ENCODE results near the gene CANX. TPM values are rescaled to one million over a fixed set of nuclear protein-coding genes. Genes with fewer than 3 reads are reported as not detected.

CANX gene
- total RNA-seq, 3 donors from 2014 or later (not counting 1 experiment from before 2014, with no cell fraction given), result 233 to 291 (median 260) TPM

- Histone ChIP-seq H3K9me3 (ENCODE audit: control insufficient read depth, insufficient read depth, low read length) (no peaks in the 10 kb centered on the region), H3K4me3 (ENCODE audit: low read length) (no peak overlapping the region), H3K4me1 (ENCODE audit: control insufficient read depth, insufficient read depth, low read length) (peaks cover 13% of the 10 kb centered on the region), H3K27ac (ENCODE audit: low read length) (no peak overlapping the region), H3K36me3 (ENCODE audit: control insufficient read depth, insufficient read depth, low read length) (peaks cover 54% of the 10 kb centered on the region), H3K27me3 (ENCODE audit: control insufficient read depth, insufficient read depth, low read length) (no peaks in the 10 kb centered on the region)
- Mint-ChIP-seq H3K36me3 (peaks cover 32% of the 10 kb centered on the region), H3K27me3 (ENCODE audit: low read depth in 2 of 2) (no peaks in the 10 kb centered on the region), H3K9me3 (no peaks in the 10 kb centered on the region), H3K27ac (peak overlapping the region; percentile 11 to 50), H3K4me3 (no peak overlapping the region), H3K4me1 (peaks cover 17 to 26% of the 10 kb centered on the region in 2 donors)
- DNase-seq, result no peak
- no peak for TF ChIP-seq CTCF (IDR thresholded peaks at IDR 0.05)
- ATAC-seq, result no peak
- 97% methylated on average over 2 of the region's 4 CpGs for WGBS (ENCODE audit: insufficient coverage)
- intact Hi-C loops (cut with micrococcal nuclease), result no loop called here
Measured at GRCh38 chr5:179729303-179729702, 30.5 kb downstream of the CANX start.

- no CpG with 5 or more reads among the region's 3 CpGs for WGBS (ENCODE audit: insufficient coverage)
- intact Hi-C loops (cut with micrococcal nuclease), result loop anchor here (10.0 kb wide), 2 partner anchors 105 to 175 kb away; partner anchors contain the start of genes HNRNPH1 and RUFY1
Measured at GRCh38 chr5:179729727-179730126, 31.0 kb downstream of the CANX start.

GRCh38 chr5:179730356-179730755 is 31.6 kb downstream of the CANX start:
- Histone ChIP-seq H3K36me3 (ENCODE audit: control insufficient read depth, insufficient read depth, low read length) (peaks cover 44% of the 10 kb centered on the region), H3K27ac (ENCODE audit: low read length) (no peak overlapping the region), H3K4me3 (ENCODE audit: low read length) (no peak overlapping the region), H3K4me1 (ENCODE audit: control insufficient read depth, insufficient read depth, low read length) (peaks cover 23% of the 10 kb centered on the region), H3K9me3 (ENCODE audit: control insufficient read depth, insufficient read depth, low read length) (no peaks in the 10 kb centered on the region), H3K27me3 (ENCODE audit: control insufficient read depth, insufficient read depth, low read length) (no peaks in the 10 kb centered on the region)
- intact Hi-C loops (cut with micrococcal nuclease), result loop anchor here (10.0 kb wide), 2 partner anchors 106 to 176 kb away; partner anchors contain the start of genes HNRNPH1 and RUFY1
- ATAC-seq, result no peak
- Mint-ChIP-seq H3K4me1 (peaks cover 23 to 32% of the 10 kb centered on the region in 2 donors), H3K9me3 (no peaks in the 10 kb centered on the region), H3K27me3 (ENCODE audit: low read depth in 2 of 2) (no peaks in the 10 kb centered on the region), H3K27ac (peak overlapping the region in 1 of 2 donors; percentile 53), H3K36me3 (peaks cover 27% of the 10 kb centered on the region), H3K4me3 (no peak overlapping the region)
- 96% methylated on average over 3 of the region's 3 CpGs for WGBS (ENCODE audit: insufficient coverage)
- TF ChIP-seq CTCF (IDR thresholded peaks at IDR 0.05), result no peak
- DNase-seq, result no peak

More at GRCh38 chr5:179729727-179730126, 31.0 kb downstream of the CANX start:
- H3K27me3 ChIP-seq (ENCODE audit: control insufficient read depth, insufficient read depth, low read length), result no peaks in the 10 kb centered on the region
- no peak overlapping the region for H3K27ac ChIP-seq (ENCODE audit: low read length)
- Mint-ChIP-seq H3K27ac (peak overlapping the region; percentile 11 to 50), H3K27me3 (ENCODE audit: low read depth in 2 of 2) (no peaks in the 10 kb centered on the region), H3K9me3 (no peaks in the 10 kb centered on the region), H3K4me1 (peaks cover 22 to 30% of the 10 kb centered on the region in 2 donors), H3K4me3 (no peak overlapping the region), H3K36me3 (peaks cover 28% of the 10 kb centered on the region)
- ATAC-seq (no peak), DNase-seq (no peak)
- no peak for TF ChIP-seq CTCF (IDR thresholded peaks at IDR 0.05)
- H3K4me3 ChIP-seq (ENCODE audit: low read length), result no peak overlapping the region
- H3K9me3 ChIP-seq (ENCODE audit: control insufficient read depth, insufficient read depth, low read length), result no peaks in the 10 kb centered on the region
- peaks cover 50% of the 10 kb centered on the region for H3K36me3 ChIP-seq (ENCODE audit: control insufficient read depth, insufficient read depth, low read length)
- peaks cover 17% of the 10 kb centered on the region for H3K4me1 ChIP-seq (ENCODE audit: control insufficient read depth, insufficient read depth, low read length)

GRCh38 chr5:179730852-179731251 is 32.1 kb downstream of the CANX start:
- Histone ChIP-seq H3K27ac (ENCODE audit: low read length) (no peak overlapping the region), H3K4me3 (ENCODE audit: low read length) (no peak overlapping the region), H3K4me1 (ENCODE audit: control insufficient read depth, insufficient read depth, low read length) (peaks cover 28% of the 10 kb centered on the region), H3K36me3 (ENCODE audit: control insufficient read depth, insufficient read depth, low read length) (peaks cover 44% of the 10 kb centered on the region), H3K27me3 (ENCODE audit: control insufficient read depth, insufficient read depth, low read length) (no peaks in the 10 kb centered on the region), H3K9me3 (ENCODE audit: control insufficient read depth, insufficient read depth, low read length) (no peaks in the 10 kb centered on the region)
- Mint-ChIP-seq H3K9me3 (no peaks in the 10 kb centered on the region), H3K4me1 (peaks cover 23 to 34% of the 10 kb centered on the region in 2 donors), H3K27me3 (ENCODE audit: low read depth in 2 of 2) (no peaks in the 10 kb centered on the region), H3K36me3 (peaks cover 27% of the 10 kb centered on the region), H3K4me3 (no peak overlapping the region), H3K27ac (peak overlapping the region in 1 of 2 donors; percentile 53)
- no peak for TF ChIP-seq CTCF (IDR thresholded peaks at IDR 0.05)
- intact Hi-C loops (cut with micrococcal nuclease), result loop anchor here (10.0 kb wide), 2 partner anchors 106 to 176 kb away; partner anchors contain the start of genes HNRNPH1 and RUFY1
- no peak for DNase-seq
- 80% methylated on average over 3 of the region's 3 CpGs for WGBS (ENCODE audit: insufficient coverage)
- ATAC-seq, result no peak

Measured in natural killer cell (primary cell).